DMS79 treated with DMSO at 0.1 percent for 48 hours (cell line): Measurements from ENCODE around the gene CDKAL1.
"Not testable (repeated sequence)": the region's sequence is repeated elsewhere in the genome, so short reads cannot be mapped to it uniquely, and the experiment has no call there.

Source experiments
- DNase-seq: peaks from one replicate; lab custom pipeline; 2025; lab: John Stamatoyannopoulos, UW

CDKAL1 gene

DNA sequence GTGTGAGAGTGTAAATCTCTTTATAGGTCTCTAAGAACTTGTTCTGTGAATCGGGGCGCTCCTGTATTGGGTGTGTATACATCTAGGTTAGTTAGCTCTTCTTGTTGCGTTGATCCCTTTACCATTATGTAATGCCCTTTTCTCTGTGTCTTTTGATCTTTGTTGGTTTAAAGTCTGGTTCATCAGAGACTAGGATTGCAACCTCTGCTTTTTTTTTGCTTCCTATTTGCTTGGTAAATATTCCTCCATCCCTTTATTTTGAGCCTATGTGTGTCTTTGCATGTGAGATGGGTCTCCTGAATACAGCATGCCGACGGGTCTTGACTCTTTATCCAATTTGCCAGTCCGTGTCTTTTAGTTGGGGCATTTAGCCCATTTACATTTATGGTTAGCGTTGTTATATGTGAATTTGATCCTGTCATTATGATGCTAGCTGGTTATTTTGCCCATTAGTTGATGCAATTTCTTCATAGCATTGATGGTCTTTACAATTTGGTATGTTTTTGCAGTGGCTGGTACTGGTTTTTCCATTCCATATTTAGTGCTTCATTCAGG, 60.1 kb downstream of the CDKAL1 start:
- DNase-seq, result not testable (repeated sequence)

GRCh38 chr6:20599302-20600051, 65.2 kb downstream of the CDKAL1 start:
- no peak for DNase-seq

- DNase-seq, result no peak
Measured at GRCh38 chr6:20600831-20601230, 66.6 kb downstream of the CDKAL1 start.

DNA sequence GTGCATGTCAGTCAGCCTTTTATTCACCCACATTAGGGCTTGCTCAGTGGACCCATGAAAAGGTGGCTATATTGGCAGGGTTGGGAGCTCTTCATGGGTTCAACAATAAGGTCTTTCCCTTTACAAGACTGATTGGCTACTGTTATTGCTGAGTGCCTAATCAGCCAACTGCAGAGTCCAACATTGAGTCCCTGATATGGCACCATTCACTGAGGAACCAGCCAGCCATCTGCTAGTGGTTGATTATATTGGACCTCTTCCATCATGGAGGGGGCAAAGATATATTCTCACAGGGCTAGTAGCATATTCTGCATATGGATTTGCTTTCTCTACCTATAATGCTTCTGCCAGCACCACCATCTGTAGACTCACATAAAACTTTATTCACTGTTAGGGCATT, 69.9 kb downstream of the CDKAL1 start:
- DNase-seq, result no peak

GRCh38 chr6:20605061-20605460, 70.8 kb downstream of the CDKAL1 start:
- DNase-seq, result no peak

GRCh38 chr6:20605581-20605980, 71.3 kb downstream of the CDKAL1 start:
- DNase-seq, result no peak

- no peak for DNase-seq
Measured at GRCh38 chr6:20606831-20607230, 72.6 kb downstream of the CDKAL1 start.

GRCh38 chr6:20608356-20608755, 74.1 kb downstream of the CDKAL1 start:
- DNase-seq, result no peak

DNA sequence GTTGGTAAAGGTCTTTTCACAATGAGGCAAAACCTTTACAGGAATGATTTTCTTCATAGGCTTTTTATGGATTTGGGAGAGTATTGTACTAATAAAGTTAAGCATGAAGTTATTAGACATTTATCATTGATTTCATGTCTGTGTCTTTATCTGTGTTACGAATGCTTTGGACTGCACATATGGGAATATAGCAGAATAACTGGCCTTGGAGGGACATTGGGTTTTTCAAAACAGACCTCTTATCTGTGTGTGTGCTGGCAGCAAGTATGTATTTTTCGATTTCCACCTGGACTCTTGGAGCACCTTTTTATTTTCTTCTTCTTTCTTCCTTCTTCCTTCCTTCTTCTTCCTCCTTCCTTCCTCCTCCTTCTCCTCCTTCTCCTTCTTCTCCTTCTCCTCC, 74.6 kb downstream of the CDKAL1 start:
- DNase-seq, result no peak

GRCh38 chr6:20609924-20610323, 75.7 kb downstream of the CDKAL1 start:
- DNase-seq, result not testable (repeated sequence)

- DNase-seq, result no peak
Measured at GRCh38 chr6:20610636-20611370, 76.5 kb downstream of the CDKAL1 start.

DNA sequence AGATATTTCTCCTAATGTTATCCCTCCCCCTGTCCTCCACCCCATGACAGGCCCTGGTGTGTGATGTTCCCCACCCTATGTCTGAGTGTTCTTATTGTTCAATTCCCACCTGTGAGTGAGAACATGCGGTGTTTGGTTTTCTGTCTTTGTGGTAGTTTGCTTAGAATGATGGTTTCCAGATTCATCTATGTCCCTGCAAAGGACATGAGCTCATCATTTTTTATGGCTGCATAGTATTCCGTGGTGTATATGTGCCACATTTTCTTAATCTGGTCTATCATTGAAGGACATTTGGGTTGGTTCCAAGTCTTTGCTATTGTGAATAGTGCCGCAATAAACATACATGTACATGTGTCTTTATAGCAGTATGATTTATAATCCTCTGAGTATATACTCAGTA, 83.3 kb downstream of the CDKAL1 start:
- DNase-seq, result not testable (repeated sequence)

- DNase-seq, result no peak
Measured at GRCh38 chr6:20620043-20620442, 85.8 kb downstream of the CDKAL1 start.

GRCh38 chr6:20623761-20624160, 89.5 kb downstream of the CDKAL1 start:
- no peak for DNase-seq

GRCh38 chr6:20626165-20626564, 91.9 kb downstream of the CDKAL1 start:
- no peak for DNase-seq

- DNase-seq, result no peak
Measured at GRCh38 chr6:20629509-20629908, 95.3 kb downstream of the CDKAL1 start.

DNA sequence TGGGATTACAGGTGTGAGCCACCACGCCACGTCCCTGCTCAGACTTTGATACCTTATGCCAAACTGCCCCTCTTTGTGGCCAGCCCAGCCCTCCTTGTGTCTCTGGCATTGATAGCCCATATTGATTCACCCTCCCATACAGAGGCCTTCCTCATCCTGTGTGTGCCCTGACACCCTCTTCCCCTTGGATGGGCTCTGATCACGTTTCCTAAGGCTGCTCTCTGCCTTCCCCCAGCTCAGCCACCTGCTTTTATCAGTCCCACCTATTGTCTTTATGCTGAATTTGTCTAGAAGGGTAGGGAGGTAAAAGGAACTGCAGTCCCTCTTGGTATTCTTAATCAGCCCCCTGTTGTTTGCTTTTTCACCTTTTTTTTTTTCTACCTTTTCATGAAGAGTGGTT, 95.9 kb downstream of the CDKAL1 start:
- no peak for DNase-seq

GRCh38 chr6:20630617-20631548, 96.6 kb downstream of the CDKAL1 start:
- DNase-seq, result peak; percentile 94

DNA sequence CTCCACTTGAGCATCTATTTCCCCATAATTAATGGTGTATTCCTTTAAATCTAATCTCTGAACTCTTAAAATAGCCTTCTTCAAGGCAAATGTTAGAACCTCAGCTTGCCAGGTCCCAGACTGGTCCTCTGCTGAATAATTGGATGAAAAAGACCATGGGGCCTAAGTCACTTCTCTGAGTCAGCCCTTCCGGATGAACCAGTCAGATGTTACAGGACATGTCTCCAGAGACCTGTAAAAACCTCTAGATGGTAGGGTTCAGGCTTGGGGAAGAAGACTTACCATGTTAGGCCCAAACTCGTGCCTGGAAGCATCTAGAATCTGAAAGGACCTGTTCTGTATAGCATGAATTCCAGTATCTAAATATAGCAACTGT, 97.3 kb downstream of the CDKAL1 start:
- DNase-seq, result no peak

- DNase-seq, result no peak
Measured at GRCh38 chr6:20632696-20633095, 98.4 kb downstream of the CDKAL1 start.

- no peak for DNase-seq
Measured at GRCh38 chr6:20633566-20634340, 99.5 kb downstream of the CDKAL1 start.
